Stimulated activated CD4-positive, alpha-beta T cell treated with anti-CD3 and anti-CD28 coated beads, Interleukin-1b, Interleukin-23, amount 100 ng/mL, for 4 hours (primary cell): ENCODE measurements around the gene THAP4.
"Not testable (repeated sequence)": the region's sequence is repeated elsewhere in the genome, so short reads cannot be mapped to it uniquely, and the experiment has no call there.

Experiments
- DNase-seq, 2 donors: peaks; one replicate each; pipeline ENCODE4 v3.0.0-alpha.2; 2020; ENCODE audit warnings: low read depth in 2 of 2

THAP4 gene

DNA sequence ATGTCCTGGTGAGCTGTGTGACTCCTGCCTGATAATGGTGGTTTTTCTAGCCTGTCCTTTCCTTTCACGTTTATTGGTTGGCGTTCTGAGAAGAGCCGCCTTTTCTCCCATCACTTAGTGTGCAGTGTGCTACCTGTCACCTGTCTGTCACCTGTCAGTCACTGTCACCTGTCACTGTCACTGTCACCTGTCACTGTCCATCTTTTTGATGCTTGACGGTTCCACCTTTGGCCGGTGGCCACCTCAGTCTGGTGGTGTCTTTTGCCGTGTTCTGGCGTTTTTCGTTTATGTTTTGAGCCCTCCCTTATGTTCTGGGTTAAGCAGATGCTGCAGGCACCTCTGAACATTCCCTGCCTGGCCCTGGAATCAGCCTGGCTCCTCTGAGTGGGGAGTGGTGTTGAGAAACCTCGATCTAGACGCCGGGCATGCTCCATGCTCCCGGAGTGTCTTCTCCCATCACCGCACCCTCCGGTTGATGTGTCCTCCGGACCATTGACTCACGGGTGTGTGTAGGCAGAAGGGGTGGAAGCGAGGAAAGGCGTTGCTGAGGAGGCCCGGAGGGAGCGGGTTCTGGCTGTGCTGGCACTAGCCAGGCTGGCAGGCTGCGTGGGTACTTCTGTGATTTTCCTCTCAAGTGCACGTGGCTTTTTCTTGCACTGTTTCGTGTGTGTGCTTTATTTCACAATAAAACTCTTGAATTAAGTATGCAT is 28.9 kb upstream of the THAP4 start:
- DNase-seq = no peak

DNA sequence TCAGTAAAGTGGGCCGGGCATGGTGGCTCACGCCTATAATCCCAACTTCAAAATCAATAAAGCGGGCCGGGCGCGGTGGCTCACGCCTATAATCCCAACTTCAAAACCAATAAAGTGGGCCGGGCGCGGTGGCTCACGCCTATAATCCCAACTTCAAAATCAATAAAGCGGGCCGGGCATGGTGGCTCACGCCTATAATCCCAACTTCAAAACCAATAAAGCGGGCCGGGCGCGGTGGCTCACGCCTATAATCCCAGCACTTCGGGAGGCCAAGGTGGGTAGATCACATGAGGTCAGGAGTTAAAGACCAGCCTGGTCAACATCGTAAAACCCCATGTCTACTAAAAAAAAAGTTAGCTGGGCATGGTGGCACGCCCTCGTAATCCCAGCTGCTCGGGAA is 25.8 kb upstream of the THAP4 start:
- DNase-seq = not testable (repeated sequence)

DNA sequence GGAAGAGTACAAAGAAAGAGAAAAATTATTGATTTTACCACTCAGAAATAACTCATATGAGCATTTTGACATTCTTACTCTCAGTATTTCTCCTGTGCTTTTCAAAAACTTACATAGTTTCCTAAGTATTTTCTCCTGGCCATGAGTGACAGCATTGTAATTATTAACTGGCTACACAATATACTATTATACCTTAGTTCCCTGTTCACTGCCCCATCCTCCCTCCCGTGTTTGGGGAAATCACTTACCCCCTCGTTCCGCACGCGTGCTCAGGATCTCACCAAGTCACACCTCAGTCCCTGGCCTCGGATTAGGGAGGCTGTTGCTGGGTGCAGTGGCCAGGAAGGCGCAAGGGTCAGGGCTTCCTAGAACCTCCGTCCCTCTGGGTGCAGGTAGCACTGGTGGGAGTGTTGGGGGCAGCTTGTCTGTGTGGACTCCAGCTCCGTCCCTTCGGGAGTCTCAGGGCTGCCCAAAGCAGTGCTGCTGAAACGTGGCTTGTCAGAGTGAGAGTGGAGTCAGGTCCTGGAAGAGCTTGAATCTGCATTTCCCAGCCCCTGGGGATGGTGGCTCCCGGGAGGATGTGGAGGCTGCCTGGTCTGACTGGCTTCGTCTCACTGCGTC is 23.7 kb upstream of the THAP4 start:
- no peak for DNase-seq

GRCh38 chr2:241659150-241659739 is 22.3 kb upstream of the THAP4 start:
- DNase-seq = peak; percentile 5 to 22

GRCh38 chr2:241658296-241658695 is 21.3 kb upstream of the THAP4 start:
- DNase-seq = no peak

DNA sequence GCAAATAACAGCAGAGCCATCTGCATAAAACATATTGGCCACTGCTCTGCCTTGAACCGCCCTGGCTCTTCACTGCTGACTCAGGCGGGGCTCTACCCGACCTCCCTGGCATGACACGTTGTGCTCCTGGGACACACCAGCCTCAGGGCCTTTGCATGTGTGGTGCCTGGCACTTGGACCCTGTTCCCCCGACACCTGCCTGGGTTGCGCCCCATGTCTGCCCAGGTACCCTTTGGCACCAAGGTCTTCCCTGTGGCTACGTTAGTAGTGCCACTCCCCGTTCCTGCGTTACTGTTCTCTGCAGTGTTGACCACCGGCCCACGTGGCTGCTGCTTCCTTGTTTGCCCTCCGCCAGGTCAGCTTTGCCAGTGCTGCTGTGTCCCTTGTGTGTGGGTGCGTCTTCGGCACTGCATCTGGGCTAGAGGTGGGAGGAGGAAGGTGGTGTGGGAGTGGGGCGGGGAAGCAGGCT is 20.9 kb upstream of the THAP4 start:
- DNase-seq = no peak

DNA sequence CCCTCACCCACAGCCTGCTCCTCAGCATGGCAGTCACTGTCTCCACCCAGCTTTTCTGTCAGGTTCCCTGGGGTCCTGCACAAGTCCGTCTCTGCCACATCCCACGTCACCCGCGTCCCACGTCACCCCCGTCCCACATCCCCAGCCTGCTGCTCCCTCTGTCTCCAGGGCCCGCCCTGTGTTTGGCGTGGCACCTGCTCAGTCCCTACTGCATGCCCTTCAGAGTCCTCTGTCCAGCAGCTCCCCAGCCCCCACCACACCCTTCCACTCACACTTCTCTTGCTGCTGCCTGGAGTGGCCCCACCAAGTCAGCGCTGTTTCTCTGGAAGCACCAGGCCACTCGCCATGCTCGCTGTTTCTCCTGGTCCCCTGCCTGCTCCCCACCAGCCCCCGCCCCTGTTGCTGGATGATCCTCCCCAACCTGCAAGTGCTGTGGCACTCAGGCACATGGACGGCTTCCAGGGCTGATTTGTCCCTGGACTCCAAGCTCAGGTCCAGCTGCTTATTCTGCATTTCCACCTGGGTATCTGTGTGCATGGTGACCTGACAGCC is 19.3 kb upstream of the THAP4 start:
- DNase-seq = no peak

- DNase-seq = no peak
Measured at GRCh38 chr2:241655516-241656189, 18.7 kb upstream of the THAP4 start.

GRCh38 chr2:241654551-241654950 is 17.6 kb upstream of the THAP4 start:
- no peak for DNase-seq

- DNase-seq = no peak
Measured at GRCh38 chr2:241653210-241653750, 16.3 kb upstream of the THAP4 start.

GRCh38 chr2:241652722-241653121 is 15.8 kb upstream of the THAP4 start:
- DNase-seq = no peak

GRCh38 chr2:241652142-241652541 is 15.2 kb upstream of the THAP4 start:
- no peak for DNase-seq

DNA sequence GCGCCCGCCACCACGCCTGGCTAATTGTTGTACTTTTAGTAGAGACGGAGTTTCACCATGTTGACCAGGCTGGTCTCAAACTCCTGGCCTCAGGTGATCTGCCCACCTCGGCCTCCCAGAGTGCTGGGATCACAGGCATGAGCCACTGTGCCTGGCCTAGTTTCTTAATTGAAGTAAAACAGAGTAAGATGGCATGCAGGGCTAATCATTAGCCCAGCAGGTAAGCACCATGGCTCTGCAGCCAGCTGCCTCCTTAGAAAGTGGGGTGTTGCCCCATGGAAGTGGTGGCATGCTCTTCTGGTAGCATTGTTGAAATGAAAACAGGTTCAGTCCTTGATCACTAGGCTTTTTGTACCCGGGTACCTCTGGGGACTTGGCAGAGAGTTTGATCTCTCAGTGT is 13.0 kb upstream of the THAP4 start:
- no peak for DNase-seq

DNA sequence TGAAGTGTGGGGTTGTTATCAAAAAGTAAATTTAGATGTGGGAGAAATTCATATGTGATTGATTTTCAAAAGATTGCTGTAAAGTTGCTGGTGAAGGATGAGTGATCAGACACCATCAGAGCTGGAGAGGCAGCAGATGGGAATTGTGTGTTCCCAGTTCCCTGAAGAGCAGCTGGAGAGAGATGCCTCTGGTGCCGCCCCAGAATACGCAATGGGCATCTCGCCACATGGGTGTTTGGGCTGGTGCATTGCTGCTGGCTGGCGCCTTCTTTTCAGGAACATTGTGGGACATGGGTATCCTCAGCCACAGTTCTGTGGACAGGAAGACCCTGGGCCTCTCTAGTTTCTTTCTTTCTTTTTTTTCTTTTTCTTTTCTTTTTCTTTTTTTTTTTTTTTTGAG is 12.4 kb upstream of the THAP4 start:
- no peak for DNase-seq

- DNase-seq = no peak
Measured at GRCh38 chr2:241648453-241648852, 11.5 kb upstream of the THAP4 start.

DNA sequence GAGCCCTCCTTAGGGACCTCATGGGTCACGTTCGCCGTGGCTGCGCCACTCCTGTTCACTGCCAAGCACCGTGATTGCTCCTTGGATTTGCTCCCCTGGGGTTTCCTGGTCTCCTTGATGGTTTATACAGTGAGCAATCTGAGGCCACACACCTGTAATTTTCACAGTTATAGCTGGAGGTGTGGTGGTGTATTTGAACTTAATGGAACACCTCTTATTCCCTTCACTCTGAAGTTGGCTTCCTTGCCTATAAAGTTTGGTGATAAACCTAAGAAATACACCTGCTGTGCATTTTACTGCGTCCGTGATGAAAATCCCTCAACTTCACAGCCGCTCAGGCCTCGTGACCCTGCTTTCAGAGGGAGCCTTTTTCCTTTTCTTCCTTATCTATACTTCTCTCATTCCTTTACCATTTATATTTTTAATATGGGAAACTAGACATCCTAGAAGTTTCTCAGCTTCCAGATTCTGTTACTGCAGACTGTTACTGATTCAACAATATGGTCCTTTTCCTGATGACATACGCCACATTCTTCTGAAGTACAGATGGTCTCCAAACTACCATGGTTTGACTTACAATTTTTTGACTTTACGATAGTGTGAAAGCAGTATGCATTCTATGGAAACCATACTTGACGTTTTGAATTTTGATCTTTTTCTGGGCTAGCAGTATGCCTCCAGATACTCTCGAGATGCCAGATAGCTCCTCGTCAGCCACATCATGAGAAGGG is 9.1 kb upstream of the THAP4 start:
- no peak for DNase-seq

GRCh38 chr2:241645056-241645914 is 8.3 kb upstream of the THAP4 start:
- no peak for DNase-seq

DNA sequence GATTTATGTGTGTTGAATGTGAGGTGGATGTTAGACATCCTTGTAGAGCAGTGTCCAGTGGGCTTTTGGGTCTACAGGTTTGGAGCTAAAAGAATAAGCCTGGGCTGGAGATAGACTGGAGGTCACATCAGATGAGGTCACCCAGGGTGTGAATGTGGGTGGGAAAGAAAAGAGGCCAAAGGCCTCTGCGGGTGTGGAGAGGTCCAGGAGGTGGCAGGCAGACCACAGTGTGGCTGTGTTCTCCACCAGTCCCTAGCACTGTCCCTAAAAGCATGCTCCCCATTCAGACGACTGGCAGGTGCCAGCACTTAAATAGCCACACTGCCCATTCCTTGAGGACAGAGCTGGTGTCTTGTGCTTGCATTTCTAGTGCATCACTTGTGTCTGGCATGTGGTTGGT is 4.7 kb upstream of the THAP4 start:
- DNase-seq = no peak

DNA sequence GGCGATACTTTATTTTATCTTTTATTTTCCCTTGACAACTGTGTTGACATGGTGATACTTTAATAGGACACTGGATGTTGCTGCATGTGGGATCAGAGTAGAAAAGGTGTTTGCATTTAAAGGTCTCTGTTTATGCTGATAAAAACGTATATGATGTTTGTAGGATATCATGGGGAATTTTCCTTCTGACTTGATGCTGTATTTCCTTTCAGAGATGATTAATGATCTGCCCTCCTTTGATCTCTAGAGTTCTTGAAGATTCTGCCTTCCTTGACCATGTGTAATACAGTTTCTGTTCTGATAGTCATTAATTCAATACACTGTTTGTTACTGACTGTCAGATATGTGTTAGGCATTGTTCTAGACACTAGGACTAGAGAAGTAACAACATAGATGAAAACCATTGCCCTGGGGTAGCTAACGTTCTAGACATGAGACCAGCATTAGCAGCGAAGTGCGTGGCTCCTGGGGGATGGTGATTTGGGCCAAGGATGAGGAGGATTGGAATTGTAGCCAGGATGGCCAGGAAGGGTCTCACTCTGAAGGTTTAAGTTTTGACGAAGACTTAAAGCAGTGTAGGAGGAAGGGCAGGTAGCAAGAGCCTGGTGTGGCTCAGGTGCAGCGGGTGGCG is 3.3 kb upstream of the THAP4 start:
- DNase-seq = no peak

- no peak for DNase-seq
Measured at GRCh38 chr2:241639385-241639784, 2.4 kb upstream of the THAP4 start.
